ENCODE results near the gene TNFSF13B. TPM values are rescaled to one million over a fixed set of nuclear protein-coding genes. Genes with fewer than 3 reads are reported as not detected.
"Not testable (repeated sequence)": the region's sequence is repeated elsewhere in the genome, so short reads cannot be mapped to it uniquely, and the experiment has no call there.

TNFSF13B gene
- total and polyA plus RNA-seq, 5 donors from 2014 or later, result 5.4 to 39.8 (median 21.4) TPM

GRCh38 chr13:108249150-108249549 is 20.4 kb upstream of the TNFSF13B start:
- no peaks in the 10 kb centered on the region for H3K27me3 Mint-ChIP-seq
- H3K27ac Mint-ChIP-seq, result no peak overlapping the region
- H3K9me3 ChIP-seq (ENCODE audit: control insufficient read depth in 2 of 2, low read length in 2 of 2), result peaks cover 5 to 15% of the 10 kb centered on the region in 2 experiments
- no peak overlapping the region for H3K27ac ChIP-seq (ENCODE audit: insufficient read depth, low read length, poor library complexity, severe bottlenecking)
- peaks cover 2 to 23% (median 14%) of the 10 kb centered on the region in 7 donors for H3K9me3 Mint-ChIP-seq
- no peaks in the 10 kb centered on the region for H3K27me3 ChIP-seq (ENCODE audit: control insufficient read depth, insufficient read depth, low read length)
- no peak for DNase-seq
- H3K4me1 Mint-ChIP-seq, result peaks cover 0 to 3% (median 1%) of the 10 kb centered on the region in 4 donors
- no peak overlapping the region for H3K4me3 ChIP-seq (ENCODE audit: low read depth, low read length)
- no peak overlapping the region for H3K4me3 Mint-ChIP-seq
- no peaks in the 10 kb centered on the region for H3K36me3 Mint-ChIP-seq
- no peaks in the 10 kb centered on the region for H3K36me3 ChIP-seq (ENCODE audit: control insufficient read depth, insufficient read depth, low read length)
- no peaks in the 10 kb centered on the region for H3K4me1 ChIP-seq (ENCODE audit: control insufficient read depth, insufficient read depth, low read length, poor library complexity, severe bottlenecking)
- no peak for ATAC-seq (ENCODE audit: low read depth in 2 of 2)

GRCh38 chr13:108257248-108257647 is 12.3 kb upstream of the TNFSF13B start:
- DNase-seq (no peak), ATAC-seq (ENCODE audit: low read depth in 2 of 2) (no peak)
- H3K27me3 ChIP-seq (ENCODE audit: control insufficient read depth, insufficient read depth, low read length), result no peaks in the 10 kb centered on the region
- no peak overlapping the region for H3K4me3 Mint-ChIP-seq
- peaks cover 4% of the 10 kb centered on the region for H3K36me3 Mint-ChIP-seq
- H3K27me3 Mint-ChIP-seq, result no peaks in the 10 kb centered on the region
- H3K36me3 ChIP-seq (ENCODE audit: control insufficient read depth, insufficient read depth, low read length), result no peaks in the 10 kb centered on the region
- H3K9me3 Mint-ChIP-seq, result no peaks in the 10 kb centered on the region
- peak overlapping the region in 1 of 3 donors; percentile 66 for H3K27ac Mint-ChIP-seq
- no peaks in the 10 kb centered on the region for H3K4me1 Mint-ChIP-seq
- H3K4me3 ChIP-seq (ENCODE audit: low read depth, low read length), result no peak overlapping the region
- no peak overlapping the region for H3K27ac ChIP-seq (ENCODE audit: insufficient read depth, low read length, poor library complexity, severe bottlenecking)
- H3K4me1 ChIP-seq (ENCODE audit: control insufficient read depth, insufficient read depth, low read length, poor library complexity, severe bottlenecking), result no peaks in the 10 kb centered on the region
- H3K9me3 ChIP-seq (ENCODE audit: control insufficient read depth in 2 of 2, low read length in 2 of 2), result no peaks in the 10 kb centered on the region

GRCh38 chr13:108263621-108264355 is 5.7 kb upstream of the TNFSF13B start:
- H3K27ac Mint-ChIP-seq, result no peak overlapping the region
- no peaks in the 10 kb centered on the region for H3K27me3 Mint-ChIP-seq
- H3K36me3 Mint-ChIP-seq, result peaks cover 4% of the 10 kb centered on the region
- peaks cover 21 to 28% (median 26%) of the 10 kb centered on the region in 4 donors for H3K4me1 Mint-ChIP-seq
- no peak for DNase-seq
- H3K9me3 Mint-ChIP-seq, result no peaks in the 10 kb centered on the region
- Histone ChIP-seq H3K4me1 (ENCODE audit: control insufficient read depth, insufficient read depth, low read length, poor library complexity, severe bottlenecking) (peaks cover 9% of the 10 kb centered on the region), H3K9me3 (ENCODE audit: control insufficient read depth in 2 of 2, low read length in 2 of 2) (no peaks in the 10 kb centered on the region), H3K27ac (ENCODE audit: insufficient read depth, low read length, poor library complexity, severe bottlenecking) (no peak overlapping the region), H3K4me3 (ENCODE audit: low read depth, low read length) (no peak overlapping the region), H3K36me3 (ENCODE audit: control insufficient read depth, insufficient read depth, low read length) (no peaks in the 10 kb centered on the region), H3K27me3 (ENCODE audit: control insufficient read depth, insufficient read depth, low read length) (no peaks in the 10 kb centered on the region)
- no peak overlapping the region for H3K4me3 Mint-ChIP-seq
- no peak for ATAC-seq (ENCODE audit: low read depth in 2 of 2)

GRCh38 chr13:108266321-108266990 is 3.1 kb upstream of the TNFSF13B start:
- Mint-ChIP-seq H3K36me3 (peaks cover 4% of the 10 kb centered on the region), H3K4me1 (peaks cover 25 to 50% (median 39%) of the 10 kb centered on the region in 4 donors), H3K27ac (peak overlapping the region; percentile 68 to 97 (median 91)), H3K4me3 (peak overlapping the region; percentile 59 to 81 (median 74)), H3K9me3 (no peaks in the 10 kb centered on the region), H3K27me3 (no peaks in the 10 kb centered on the region)
- ATAC-seq (ENCODE audit: low read depth in 2 of 2), result peak in 1 of 2 donors; percentile 33
- H3K9me3 ChIP-seq (ENCODE audit: control insufficient read depth in 2 of 2, low read length in 2 of 2), result no peaks in the 10 kb centered on the region
- peaks cover 34% of the 10 kb centered on the region for H3K4me1 ChIP-seq (ENCODE audit: control insufficient read depth, insufficient read depth, low read length, poor library complexity, severe bottlenecking)
- no peaks in the 10 kb centered on the region for H3K27me3 ChIP-seq (ENCODE audit: control insufficient read depth, insufficient read depth, low read length)
- peak in 1 of 3 donors; percentile 57 for DNase-seq
- no peaks in the 10 kb centered on the region for H3K36me3 ChIP-seq (ENCODE audit: control insufficient read depth, insufficient read depth, low read length)
- H3K4me3 ChIP-seq (ENCODE audit: low read depth, low read length), result peak overlapping the region; percentile 61
- H3K27ac ChIP-seq (ENCODE audit: insufficient read depth, low read length, poor library complexity, severe bottlenecking), result peak overlapping the region; percentile 17

GRCh38 chr13:108267347-108267746 is 2.2 kb upstream of the TNFSF13B start:
- H3K9me3 ChIP-seq (ENCODE audit: control insufficient read depth in 2 of 2, low read length in 2 of 2), result no peaks in the 10 kb centered on the region
- Mint-ChIP-seq H3K27me3 (no peaks in the 10 kb centered on the region), H3K4me3 (peak overlapping the region in 2 of 4 donors; percentile 65 to 75), H3K27ac (peak overlapping the region; percentile 68 to 97 (median 91)), H3K4me1 (peaks cover 28 to 53% (median 42%) of the 10 kb centered on the region in 4 donors), H3K9me3 (no peaks in the 10 kb centered on the region), H3K36me3 (no peaks in the 10 kb centered on the region)
- no peak overlapping the region for H3K27ac ChIP-seq (ENCODE audit: insufficient read depth, low read length, poor library complexity, severe bottlenecking)
- no peak overlapping the region for H3K4me3 ChIP-seq (ENCODE audit: low read depth, low read length)
- no peak for ATAC-seq (ENCODE audit: low read depth in 2 of 2)
- no peaks in the 10 kb centered on the region for H3K27me3 ChIP-seq (ENCODE audit: control insufficient read depth, insufficient read depth, low read length)
- peaks cover 34% of the 10 kb centered on the region for H3K4me1 ChIP-seq (ENCODE audit: control insufficient read depth, insufficient read depth, low read length, poor library complexity, severe bottlenecking)
- no peaks in the 10 kb centered on the region for H3K36me3 ChIP-seq (ENCODE audit: control insufficient read depth, insufficient read depth, low read length)
- DNase-seq, result no peak

- not testable (repeated sequence) for H3K9me3 Mint-ChIP-seq; H3K27me3 Mint-ChIP-seq; DNase-seq; H3K4me3 ChIP-seq (ENCODE audit: low read depth, low read length); H3K36me3 Mint-ChIP-seq; H3K9me3 ChIP-seq (ENCODE audit: control insufficient read depth in 2 of 2, low read length in 2 of 2); H3K27ac ChIP-seq (ENCODE audit: insufficient read depth, low read length, poor library complexity, severe bottlenecking); H3K36me3 ChIP-seq (ENCODE audit: control insufficient read depth, insufficient read depth, low read length); H3K27me3 ChIP-seq (ENCODE audit: control insufficient read depth, insufficient read depth, low read length); ATAC-seq (ENCODE audit: low read depth in 2 of 2)
- peaks cover 30 to 56% (median 43%) of the 10 kb centered on the region in 4 donors for H3K4me1 Mint-ChIP-seq
- H3K4me1 ChIP-seq (ENCODE audit: control insufficient read depth, insufficient read depth, low read length, poor library complexity, severe bottlenecking), result peaks cover 34% of the 10 kb centered on the region
- H3K27ac Mint-ChIP-seq, result peak overlapping the region in 2 of 3 donors; percentile 68 to 97
- peak overlapping the region in 2 of 4 donors; percentile 65 to 75 for H3K4me3 Mint-ChIP-seq
These were observed 1.7 kb upstream of the TNFSF13B start for GRCh38 chr13:108267855-108268254.

- Histone ChIP-seq H3K27me3 (ENCODE audit: control insufficient read depth, insufficient read depth, low read length) (no peaks in the 10 kb centered on the region), H3K36me3 (ENCODE audit: control insufficient read depth, insufficient read depth, low read length) (no peaks in the 10 kb centered on the region), H3K27ac (ENCODE audit: insufficient read depth, low read length, poor library complexity, severe bottlenecking) (peak overlapping the region; percentile 62), H3K4me3 (ENCODE audit: low read depth, low read length) (peak overlapping the region; percentile 79), H3K4me1 (ENCODE audit: control insufficient read depth, insufficient read depth, low read length, poor library complexity, severe bottlenecking) (peaks cover 34% of the 10 kb centered on the region), H3K9me3 (ENCODE audit: control insufficient read depth in 2 of 2, low read length in 2 of 2) (no peaks in the 10 kb centered on the region)
- peaks cover 30 to 61% (median 49%) of the 10 kb centered on the region in 4 donors for H3K4me1 Mint-ChIP-seq
- no peaks in the 10 kb centered on the region for H3K36me3 Mint-ChIP-seq
- peak overlapping the region in 2 of 3 donors; percentile 85 to 97 for H3K27ac Mint-ChIP-seq
- H3K27me3 Mint-ChIP-seq, result no peaks in the 10 kb centered on the region
- ATAC-seq (ENCODE audit: low read depth in 2 of 2) (no peak), DNase-seq (peak in 1 of 3 donors; percentile 27)
- H3K9me3 Mint-ChIP-seq, result no peaks in the 10 kb centered on the region
- peak overlapping the region; percentile 36 to 86 (median 60) for H3K4me3 Mint-ChIP-seq
These were observed 929 bp upstream of the TNFSF13B start for GRCh38 chr13:108268466-108269112.
